ENCODE results near the gene MAP2K5. TPM values are rescaled to one million over a fixed set of nuclear protein-coding genes. Genes with fewer than 3 reads are reported as not detected.
"Not testable (repeated sequence)": the region's sequence is repeated elsewhere in the genome, so short reads cannot be mapped to it uniquely, and the experiment has no call there.

MAP2K5 gene
- total RNA-seq, 2 donors from 2014 or later: 36.2 to 37.8 TPM

GRCh38 chr15:67632261-67632660, 89.8 kb downstream of the MAP2K5 start:
- H3K27me3 Mint-ChIP-seq (ENCODE audit: low read depth): no peaks in the 10 kb centered on the region
- ATAC-seq (replicated peaks in 1 of 2): no peak
- peaks cover 0 to 2% of the 10 kb centered on the region in 2 donors for H3K9me3 Mint-ChIP-seq
- DNase-seq: no peak
- H3K27ac Mint-ChIP-seq: no peak overlapping the region
- H3K4me3 Mint-ChIP-seq: no peak overlapping the region
- H3K36me3 Mint-ChIP-seq (ENCODE audit: insufficient read depth in 2 of 2): peaks cover 0 to 8% of the 10 kb centered on the region in 2 donors
- H3K4me1 Mint-ChIP-seq (ENCODE audit: low read depth): peaks cover 4% of the 10 kb centered on the region

DNA sequence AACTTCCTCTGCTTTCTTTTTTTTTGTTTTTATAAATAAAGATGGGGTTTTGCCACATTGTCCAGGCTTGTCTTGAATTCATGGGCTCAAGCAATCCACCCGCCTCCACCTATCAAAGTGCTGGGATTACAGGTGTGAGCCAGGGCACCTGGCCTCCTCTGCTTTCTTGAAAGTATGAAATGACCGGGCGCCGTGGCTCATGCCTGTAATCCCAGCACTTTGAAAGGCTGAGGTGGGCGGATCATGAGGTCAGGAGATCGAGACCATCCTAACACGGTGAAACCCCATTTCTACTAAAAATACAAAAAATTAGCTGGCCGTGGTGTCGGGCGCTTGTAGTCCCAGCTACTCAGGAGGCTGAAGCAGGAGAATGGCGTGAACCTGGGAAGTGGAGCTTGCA, 93.4 kb downstream of the MAP2K5 start:
- not testable (repeated sequence) for DNase-seq; H3K36me3 Mint-ChIP-seq (ENCODE audit: insufficient read depth in 2 of 2); H3K27ac Mint-ChIP-seq; H3K4me1 Mint-ChIP-seq (ENCODE audit: low read depth); H3K4me3 Mint-ChIP-seq; H3K9me3 Mint-ChIP-seq; ATAC-seq (replicated peaks in 1 of 2); H3K27me3 Mint-ChIP-seq (ENCODE audit: low read depth)

GRCh38 chr15:67639591-67639990, 97.1 kb downstream of the MAP2K5 start:
- peaks cover 4% of the 10 kb centered on the region for H3K4me1 Mint-ChIP-seq (ENCODE audit: low read depth)
- no peaks in the 10 kb centered on the region for H3K9me3 Mint-ChIP-seq
- H3K36me3 Mint-ChIP-seq (ENCODE audit: insufficient read depth in 2 of 2): no peaks in the 10 kb centered on the region
- DNase-seq: no peak
- no peak for ATAC-seq (replicated peaks in 1 of 2)
- H3K27ac Mint-ChIP-seq: no peak overlapping the region
- H3K27me3 Mint-ChIP-seq (ENCODE audit: low read depth): no peaks in the 10 kb centered on the region
- H3K4me3 Mint-ChIP-seq: no peak overlapping the region

- Mint-ChIP-seq H3K27ac (no peak overlapping the region), H3K4me3 (no peak overlapping the region), H3K4me1 (ENCODE audit: low read depth) (no peaks in the 10 kb centered on the region), H3K27me3 (ENCODE audit: low read depth) (no peaks in the 10 kb centered on the region), H3K9me3 (no peaks in the 10 kb centered on the region), H3K36me3 (ENCODE audit: insufficient read depth in 2 of 2) (no peaks in the 10 kb centered on the region)
- DNase-seq (no peak), ATAC-seq (replicated peaks in 1 of 2) (no peak)
Measured at GRCh38 chr15:67641453-67641852, 99.0 kb downstream of the MAP2K5 start.

- Mint-ChIP-seq H3K27ac (peak overlapping the region; percentile 60), H3K4me1 (ENCODE audit: low read depth) (no peaks in the 10 kb centered on the region), H3K4me3 (no peak overlapping the region), H3K27me3 (ENCODE audit: low read depth) (no peaks in the 10 kb centered on the region), H3K36me3 (ENCODE audit: insufficient read depth in 2 of 2) (peaks cover 3 to 15% of the 10 kb centered on the region in 2 donors), H3K9me3 (no peaks in the 10 kb centered on the region)
- DNase-seq (no peak), ATAC-seq (replicated peaks in 1 of 2) (no peak)
Measured at GRCh38 chr15:67646847-67647246, 104.3 kb downstream of the MAP2K5 start.

DNA sequence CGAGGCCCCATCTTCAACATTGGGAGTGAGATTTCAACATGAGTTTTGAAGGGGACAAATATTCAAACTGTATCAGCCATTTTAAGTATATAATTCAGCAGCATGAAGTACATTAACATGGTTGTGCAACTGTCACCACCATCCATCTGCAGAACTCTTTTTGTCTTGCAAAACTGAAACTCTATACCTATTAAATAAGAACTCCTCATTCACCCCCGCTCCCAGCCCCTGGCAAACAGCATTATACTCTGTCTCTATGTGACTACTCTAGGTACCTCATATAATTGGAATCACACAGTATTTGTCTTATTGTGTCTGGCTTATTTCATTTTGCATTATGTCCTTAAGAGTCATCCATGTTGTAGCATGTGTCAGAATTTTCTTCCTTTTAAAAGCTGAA, 110.1 kb downstream of the MAP2K5 start:
- H3K4me3 Mint-ChIP-seq: no peak overlapping the region
- H3K9me3 Mint-ChIP-seq: peaks cover 6 to 8% of the 10 kb centered on the region in 2 donors
- no peak for ATAC-seq (replicated peaks in 1 of 2)
- no peaks in the 10 kb centered on the region for H3K27me3 Mint-ChIP-seq (ENCODE audit: low read depth)
- no peak for DNase-seq
- no peaks in the 10 kb centered on the region for H3K4me1 Mint-ChIP-seq (ENCODE audit: low read depth)
- no peak overlapping the region for H3K27ac Mint-ChIP-seq
- H3K36me3 Mint-ChIP-seq (ENCODE audit: insufficient read depth in 2 of 2): peaks cover 12 to 37% of the 10 kb centered on the region in 2 donors

- Mint-ChIP-seq H3K36me3 (ENCODE audit: insufficient read depth in 2 of 2) (peaks cover 5 to 7% of the 10 kb centered on the region in 2 donors), H3K27ac (no peak overlapping the region), H3K4me3 (no peak overlapping the region), H3K27me3 (ENCODE audit: low read depth) (no peaks in the 10 kb centered on the region), H3K9me3 (peaks cover 3 to 5% of the 10 kb centered on the region in 2 donors), H3K4me1 (ENCODE audit: low read depth) (no peaks in the 10 kb centered on the region)
- DNase-seq (no peak), ATAC-seq (replicated peaks in 1 of 2) (no peak)
Measured at GRCh38 chr15:67660446-67660845, 117.9 kb downstream of the MAP2K5 start.

DNA sequence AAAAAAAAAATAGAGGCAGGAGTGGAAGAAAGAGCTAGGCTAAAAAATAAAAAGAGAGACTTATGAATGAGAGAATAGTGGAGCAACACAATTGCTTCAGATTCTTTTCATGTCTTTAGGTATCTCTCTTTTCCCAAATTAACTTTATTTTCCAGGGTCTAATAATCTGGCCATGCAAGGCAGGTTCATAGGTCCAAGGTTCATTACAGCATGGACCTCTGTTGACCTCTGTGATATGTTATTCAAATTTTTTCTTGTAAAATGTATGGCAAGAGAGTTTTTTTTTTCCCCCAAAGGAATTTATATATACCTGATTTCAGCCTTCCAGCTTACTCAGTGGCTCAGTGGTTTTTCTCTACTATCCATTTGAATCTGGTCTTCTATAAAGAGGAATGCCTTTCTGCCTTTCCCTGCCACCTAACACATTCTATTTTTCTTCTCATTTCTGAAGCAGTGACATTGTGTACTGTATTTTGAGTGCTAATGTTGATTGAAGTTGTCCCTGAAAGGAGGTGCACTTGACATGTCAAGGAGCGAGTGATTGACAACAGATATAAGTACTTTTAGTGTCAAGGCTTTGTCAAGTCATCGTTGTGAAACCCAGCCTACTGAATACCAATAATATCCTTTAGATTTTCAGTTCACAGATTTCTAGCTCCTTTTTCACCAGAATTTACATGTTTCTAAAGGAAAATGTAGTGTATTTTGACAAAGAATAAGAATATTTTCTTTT, 118.5 kb downstream of the MAP2K5 start:
- H3K27ac Mint-ChIP-seq: no peak overlapping the region
- H3K27me3 Mint-ChIP-seq (ENCODE audit: low read depth): no peaks in the 10 kb centered on the region
- DNase-seq (no peak), ATAC-seq (replicated peaks in 1 of 2) (no peak)
- H3K36me3 Mint-ChIP-seq (ENCODE audit: insufficient read depth in 2 of 2): peaks cover under 1 to 3% of the 10 kb centered on the region in 2 donors
- no peaks in the 10 kb centered on the region for H3K9me3 Mint-ChIP-seq
- no peaks in the 10 kb centered on the region for H3K4me1 Mint-ChIP-seq (ENCODE audit: low read depth)
- no peak overlapping the region for H3K4me3 Mint-ChIP-seq

- Mint-ChIP-seq H3K4me1 (ENCODE audit: low read depth) (no peaks in the 10 kb centered on the region), H3K36me3 (ENCODE audit: insufficient read depth in 2 of 2) (peaks cover 5 to 6% of the 10 kb centered on the region in 2 donors), H3K4me3 (no peak overlapping the region), H3K27me3 (ENCODE audit: low read depth) (no peaks in the 10 kb centered on the region), H3K27ac (no peak overlapping the region), H3K9me3 (peaks cover 0 to 1% of the 10 kb centered on the region in 2 donors)
- ATAC-seq (replicated peaks in 1 of 2) (no peak), DNase-seq (no peak)
Measured at GRCh38 chr15:67670647-67671305, 128.3 kb downstream of the MAP2K5 start.

DNA sequence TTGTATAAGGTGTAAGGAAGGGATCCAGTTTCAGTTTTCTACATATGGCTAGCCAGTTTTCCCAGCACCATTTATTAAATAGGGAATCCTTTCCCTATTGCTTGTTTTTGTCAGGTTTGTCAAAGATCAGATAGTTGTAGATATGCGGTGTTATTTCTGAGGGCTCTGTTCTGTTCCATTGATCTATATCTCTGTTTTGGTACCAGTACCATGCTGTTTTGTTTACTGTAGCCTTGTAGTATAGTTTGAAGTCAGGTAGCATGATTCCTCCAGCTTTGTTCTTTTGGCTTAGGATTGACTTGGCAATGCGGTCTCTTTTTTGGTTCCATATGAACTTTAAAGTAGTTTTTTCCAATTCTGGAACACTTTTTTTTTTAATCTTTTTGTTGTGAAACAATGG, 130.3 kb downstream of the MAP2K5 start:
- ATAC-seq (replicated peaks in 1 of 2); H3K27me3 Mint-ChIP-seq (ENCODE audit: low read depth); DNase-seq: not testable (repeated sequence)

GRCh38 chr15:67674983-67675382, 132.5 kb downstream of the MAP2K5 start:
- no peaks in the 10 kb centered on the region for H3K27me3 Mint-ChIP-seq (ENCODE audit: low read depth)
- no peak overlapping the region for H3K27ac Mint-ChIP-seq
- no peaks in the 10 kb centered on the region for H3K4me1 Mint-ChIP-seq (ENCODE audit: low read depth)
- no peak for DNase-seq
- H3K36me3 Mint-ChIP-seq (ENCODE audit: insufficient read depth in 2 of 2): peaks cover 6 to 8% of the 10 kb centered on the region in 2 donors
- peaks cover 0 to 1% of the 10 kb centered on the region in 2 donors for H3K9me3 Mint-ChIP-seq
- H3K4me3 Mint-ChIP-seq: no peak overlapping the region
- ATAC-seq (replicated peaks in 1 of 2): no peak

More for the DNA sequence above, 130.3 kb downstream of the MAP2K5 start:
- H3K4me3 Mint-ChIP-seq; H3K4me1 Mint-ChIP-seq (ENCODE audit: low read depth); H3K9me3 Mint-ChIP-seq; H3K27ac Mint-ChIP-seq; H3K36me3 Mint-ChIP-seq (ENCODE audit: insufficient read depth in 2 of 2): not testable (repeated sequence)

DNA sequence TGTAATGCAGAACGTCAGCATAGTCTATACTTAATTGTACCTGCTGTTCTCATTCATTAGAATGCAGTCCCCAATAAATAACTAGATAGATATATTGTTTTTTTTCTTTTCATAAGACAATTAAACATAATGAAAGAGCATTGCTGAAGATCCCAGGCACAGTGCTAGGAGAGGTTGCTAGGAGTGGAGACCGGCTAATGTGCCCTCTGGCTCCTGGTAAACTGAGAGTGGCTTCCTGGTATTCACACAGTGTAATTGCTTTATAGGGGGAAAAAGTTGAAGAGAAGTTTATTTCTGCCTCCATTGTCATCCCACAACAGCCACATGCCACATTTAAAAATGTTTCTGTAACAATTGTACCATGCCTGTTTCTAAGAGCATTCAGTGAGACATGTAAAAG, 135.6 kb downstream of the MAP2K5 start:
- Mint-ChIP-seq H3K4me3 (no peak overlapping the region), H3K27ac (no peak overlapping the region), H3K36me3 (ENCODE audit: insufficient read depth in 2 of 2) (peaks cover 3 to 5% of the 10 kb centered on the region in 2 donors), H3K9me3 (no peaks in the 10 kb centered on the region), H3K27me3 (ENCODE audit: low read depth) (no peaks in the 10 kb centered on the region), H3K4me1 (ENCODE audit: low read depth) (peaks cover 9% of the 10 kb centered on the region)
- DNase-seq: no peak
- ATAC-seq (replicated peaks in 1 of 2): no peak

GRCh38 chr15:67678993-67679392, 136.5 kb downstream of the MAP2K5 start:
- Mint-ChIP-seq H3K4me1 (ENCODE audit: low read depth) (peaks cover 9% of the 10 kb centered on the region), H3K27ac (no peak overlapping the region), H3K9me3 (peaks cover 0 to 4% of the 10 kb centered on the region in 2 donors), H3K4me3 (no peak overlapping the region), H3K36me3 (ENCODE audit: insufficient read depth in 2 of 2) (peaks cover 2 to 9% of the 10 kb centered on the region in 2 donors), H3K27me3 (ENCODE audit: low read depth) (no peaks in the 10 kb centered on the region)
- no peak for DNase-seq
- ATAC-seq (replicated peaks in 1 of 2): no peak

Data from activated T-cell treated with anti-CD3 and anti-CD28 coated beads, Interleukin-2, amount 50 U/mL, for 72 hours (primary cell).